K562 (cell line): ENCODE data around the gene CSTPP1. TPM values are rescaled to one million over a fixed set of nuclear protein-coding genes. Genes with fewer than 3 reads are reported as not detected.

Experiments
- BACH1 ChIP-seq: fragments of 200-800 bp; sonication (Bioruptor generic); IDR thresholded peaks from 2 replicates; pipeline ENCODE4 v1.6.1; 2016; ENCODE audit warnings: missing genetic modification characterization, missing compliant biosample characterization
- CHCHD3 ChIP-seq: fragments of 250-450 bp; sonication (Bioruptor Pico); IDR thresholded peaks from 2 replicates; pipeline ENCODE4 v2.1.2; 2022; ENCODE audit warnings: mild to moderate bottlenecking
- DPF2 ChIP-seq: fragments of 450-650 bp; IDR thresholded peaks from 2 replicates; pipeline ENCODE4 v1.6.1; 2016
- IFI16 ChIP-seq: fragments of 250-450 bp; sonication (Bioruptor Pico); IDR thresholded peaks from 2 replicates; pipeline ENCODE4 v2.1.2; 2022; ENCODE audit warnings: mild to moderate bottlenecking, inconsistent platforms
- JUND ChIP-seq, 2 experiments: IDR thresholded peaks; 2 replicates in 1 of 2; 3 replicates in 1 of 2; pipeline ENCODE4 v1.6.1; 2011; ENCODE audit warnings: borderline replicate concordance in 2 of 2, low read depth in 2 of 2, low read length in 2 of 2, improper control_type of control experiment in 1 of 2, missing biosample characterization in 1 of 2, missing genetic modification characterization in 1 of 2, missing genetic modification reagents in 1 of 2
- LARP7 ChIP-seq: fragments of 450-650 bp; IDR thresholded peaks from 2 replicates; pipeline ENCODE4 v1.6.1; 2016
- POLR2B ChIP-seq: fragments of 450-650 bp; IDR thresholded peaks from 2 replicates; pipeline ENCODE4 v1.6.1; 2018; ENCODE audit warnings: low read depth; ENCODE audit not compliant: partially characterized antibody
- RB1 ChIP-seq: fragments of 450-650 bp; IDR thresholded peaks from 2 replicates; pipeline ENCODE4 v1.6.1; 2017; ENCODE audit warnings: low read depth, mild to moderate bottlenecking
- SAP30 ChIP-seq: fragments of 200-600 bp; sonication (generic); IDR thresholded peaks from 2 replicates; pipeline ENCODE4 v1.6.1; 2012; ENCODE audit warnings: borderline replicate concordance, low read depth, mild to moderate bottlenecking, moderate library complexity, low read length, control low read depth, inconsistent platforms; ENCODE audit not compliant: insufficient read depth, poor library complexity, severe bottlenecking
- VEZF1 ChIP-seq: fragments of 200-800 bp; sonication (Bioruptor generic); IDR thresholded peaks from 2 replicates; pipeline ENCODE4 v1.6.1; 2017; ENCODE audit warnings: missing genetic modification characterization, missing compliant biosample characterization
- ZBTB8A ChIP-seq: fragments of 450-650 bp; IDR thresholded peaks from 2 replicates; pipeline ENCODE4 v1.6.1; 2018; ENCODE audit warnings: mild to moderate bottlenecking, moderate library complexity; ENCODE audit not compliant: partially characterized antibody
- ZNF146 ChIP-seq: IDR thresholded peaks from one replicate; pipeline ENCODE4 v1.6.1; 2018; ENCODE audit warnings: missing compliant biosample characterization; ENCODE audit not compliant: unreplicated experiment
- ZNF224 ChIP-seq: sonication (generic); formaldehyde crosslinking; IDR thresholded peaks from 2 replicates; pipeline ENCODE4 v1.8.0; 2022; ENCODE audit warnings: mild to moderate bottlenecking, missing genetic modification reagents
- ZNF253 ChIP-seq: fragments of 250-450 bp; sonication (Bioruptor Pico); conservative IDR thresholded peaks from 2 replicates; pipeline ENCODE4 v1.6.1; 2021; ENCODE audit warnings: mild to moderate bottlenecking
- ZNF398 ChIP-seq: fragments of 250-450 bp; sonication (Bioruptor Pico); IDR thresholded peaks from 2 replicates; pipeline ENCODE4 v1.8.0; 2021; ENCODE audit warnings: moderate library complexity, mild to moderate bottlenecking, inconsistent platforms
- ZNF583 ChIP-seq: fragments of 250-450 bp; sonication (Bioruptor Pico); IDR thresholded peaks from 2 replicates; pipeline ENCODE4 v1.4.0; 2020
- polyA plus RNA-seq, 8 experiments: library from polyadenylated mRNA; depleted of rRNA in 4 of 8; stranded (reverse) in 5 of 8; unstranded in 3 of 8; fragments of >200 nt; fragmentation: Nextera tagmentation in 2 of 8; fragmentation: Illumina TruSeq in 1 of 8; extraction: Ambion mirVana in 2 of 8; extraction: Trizol in 1 of 8; gene quantifications; 2 replicates each; pipeline versions ENCODE4 v1.2.1 to v1.2.3, GENCODE V29; 2011 to 2014; ENCODE audit warnings: inconsistent platforms in 1 of 8, missing spikeins in 1 of 8
- total RNA-seq, 7 experiments: library from RNA; depleted of rRNA in 6 of 7; stranded (reverse); fragments of >200 nt in 6 of 7; fragmentation: Illumina TruSeq in 2 of 7; extraction: Trizol in 2 of 7; gene quantifications; 2 replicates each; pipeline versions ENCODE4 v1.2.1 to v1.2.3, GENCODE V29; 2011 to 2021; ENCODE audit warnings: low replicate concordance in 1 of 7
- TF ChIP-seq, protein P1 (sequence below), 2 experiments: fragments of 150-350 bp in 1 of 2; IDR thresholded peaks; 2 replicates each; pipeline ENCODE4 v1.6.1; 2012 to 2016; ENCODE audit warnings: low read depth in 2 of 2, low read length in 2 of 2, mild to moderate bottlenecking in 1 of 2, moderate library complexity in 1 of 2
- TF ChIP-seq, protein P2 (sequence below): IDR thresholded peaks from 2 replicates; pipeline ENCODE4 v1.6.1; 2011; ENCODE audit warnings: borderline replicate concordance, low read depth, mild to moderate bottlenecking, moderate library complexity, low read length; ENCODE audit not compliant: insufficient read depth, poor library complexity, severe bottlenecking

The CSTPP1 gene
- total and polyA plus RNA-seq, 9 of the 15 experiments (the other 6 are each of a cell fraction or from before 2014, with no cell fraction given) = 6.5 to 17.8 (median 9.2) TPM

DNA sequence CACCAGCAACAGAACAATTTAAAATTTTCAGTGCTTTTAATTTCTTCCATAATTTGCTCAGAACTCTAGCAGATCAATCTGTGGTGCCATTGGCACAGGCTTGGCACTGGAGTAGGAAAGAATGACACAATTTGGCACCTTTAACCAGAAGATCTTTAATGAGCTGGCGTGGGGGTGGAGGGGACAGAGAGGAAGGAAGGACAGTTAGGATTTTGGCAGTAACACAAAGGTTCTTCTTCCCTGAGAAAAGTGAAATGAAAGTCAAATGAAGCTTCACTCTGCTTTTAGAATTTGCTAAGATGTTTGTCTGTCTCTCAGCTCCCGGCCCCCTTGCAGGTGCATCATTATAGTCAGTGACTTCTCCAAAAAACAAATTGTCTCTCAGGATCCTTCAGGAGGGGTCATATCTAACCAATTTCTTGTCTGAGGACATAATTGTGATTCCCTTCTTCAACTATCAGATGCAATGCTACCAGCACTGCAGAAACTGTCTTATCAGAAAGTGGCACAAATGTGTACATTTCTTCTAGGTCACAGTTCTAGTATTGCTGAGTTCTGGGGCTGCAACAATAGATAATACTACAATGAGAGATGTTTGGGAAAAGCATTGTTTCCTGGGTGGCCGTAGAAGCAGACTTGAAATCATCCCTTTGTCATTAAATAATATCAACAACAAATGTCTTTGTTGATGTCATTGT is 66.8 kb downstream of the CSTPP1 start (continued):
- no peak for TF ChIP-seq ZNF583
- TF ChIP-seq, protein P1, sequence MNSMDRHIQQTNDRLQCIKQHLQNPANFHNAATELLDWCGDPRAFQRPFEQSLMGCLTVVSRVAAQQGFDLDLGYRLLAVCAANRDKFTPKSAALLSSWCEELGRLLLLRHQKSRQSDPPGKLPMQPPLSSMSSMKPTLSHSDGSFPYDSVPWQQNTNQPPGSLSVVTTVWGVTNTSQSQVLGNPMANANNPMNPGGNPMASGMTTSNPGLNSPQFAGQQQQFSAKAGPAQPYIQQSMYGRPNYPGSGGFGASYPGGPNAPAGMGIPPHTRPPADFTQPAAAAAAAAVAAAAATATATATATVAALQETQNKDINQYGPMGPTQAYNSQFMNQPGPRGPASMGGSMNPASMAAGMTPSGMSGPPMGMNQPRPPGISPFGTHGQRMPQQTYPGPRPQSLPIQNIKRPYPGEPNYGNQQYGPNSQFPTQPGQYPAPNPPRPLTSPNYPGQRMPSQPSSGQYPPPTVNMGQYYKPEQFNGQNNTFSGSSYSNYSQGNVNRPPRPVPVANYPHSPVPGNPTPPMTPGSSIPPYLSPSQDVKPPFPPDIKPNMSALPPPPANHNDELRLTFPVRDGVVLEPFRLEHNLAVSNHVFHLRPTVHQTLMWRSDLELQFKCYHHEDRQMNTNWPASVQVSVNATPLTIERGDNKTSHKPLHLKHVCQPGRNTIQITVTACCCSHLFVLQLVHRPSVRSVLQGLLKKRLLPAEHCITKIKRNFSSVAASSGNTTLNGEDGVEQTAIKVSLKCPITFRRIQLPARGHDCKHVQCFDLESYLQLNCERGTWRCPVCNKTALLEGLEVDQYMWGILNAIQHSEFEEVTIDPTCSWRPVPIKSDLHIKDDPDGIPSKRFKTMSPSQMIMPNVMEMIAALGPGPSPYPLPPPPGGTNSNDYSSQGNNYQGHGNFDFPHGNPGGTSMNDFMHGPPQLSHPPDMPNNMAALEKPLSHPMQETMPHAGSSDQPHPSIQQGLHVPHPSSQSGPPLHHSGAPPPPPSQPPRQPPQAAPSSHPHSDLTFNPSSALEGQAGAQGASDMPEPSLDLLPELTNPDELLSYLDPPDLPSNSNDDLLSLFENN (IDR thresholded peaks at IDR 0.05; ENCODE audit: low read depth in 2 of 2, low read length in 2 of 2) = peak in 1 of 2 experiments; percentile 54; a peak in 1 of 4 replicates
- TF ChIP-seq BACH1 (tag) = no peak
- TF ChIP-seq ZBTB8A = no peak
- 0 out of 2 replicates have a peak, but pooled peaks have one; percentile 3 for TF ChIP-seq RB1
- no peak for TF ChIP-seq ZNF224 (CRISPR knock-in tag)
- no peak for TF ChIP-seq POLR2B
- TF ChIP-seq DPF2 = peak; percentile 79; the same call in 1 of the 2 replicates
- no peak for TF ChIP-seq ZNF253
- TF ChIP-seq, protein P2, sequence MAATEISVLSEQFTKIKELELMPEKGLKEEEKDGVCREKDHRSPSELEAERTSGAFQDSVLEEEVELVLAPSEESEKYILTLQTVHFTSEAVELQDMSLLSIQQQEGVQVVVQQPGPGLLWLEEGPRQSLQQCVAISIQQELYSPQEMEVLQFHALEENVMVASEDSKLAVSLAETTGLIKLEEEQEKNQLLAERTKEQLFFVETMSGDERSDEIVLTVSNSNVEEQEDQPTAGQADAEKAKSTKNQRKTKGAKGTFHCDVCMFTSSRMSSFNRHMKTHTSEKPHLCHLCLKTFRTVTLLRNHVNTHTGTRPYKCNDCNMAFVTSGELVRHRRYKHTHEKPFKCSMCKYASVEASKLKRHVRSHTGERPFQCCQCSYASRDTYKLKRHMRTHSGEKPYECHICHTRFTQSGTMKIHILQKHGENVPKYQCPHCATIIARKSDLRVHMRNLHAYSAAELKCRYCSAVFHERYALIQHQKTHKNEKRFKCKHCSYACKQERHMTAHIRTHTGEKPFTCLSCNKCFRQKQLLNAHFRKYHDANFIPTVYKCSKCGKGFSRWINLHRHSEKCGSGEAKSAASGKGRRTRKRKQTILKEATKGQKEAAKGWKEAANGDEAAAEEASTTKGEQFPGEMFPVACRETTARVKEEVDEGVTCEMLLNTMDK = no peak
- peak; percentile 30; the same call in 1 of the 2 replicates for TF ChIP-seq VEZF1 (CRISPR knock-in tag)
- no peak for TF ChIP-seq LARP7
- TF ChIP-seq ZNF146 (CRISPR knock-in tag) = no peak
- no peak for TF ChIP-seq IFI16 (CRISPR knock-in tag)
- TF ChIP-seq CHCHD3 (CRISPR knock-in tag) = no peak
- TF ChIP-seq SAP30 = no peak
- no peak for TF ChIP-seq ZNF398 (CRISPR knock-in tag)
- no peak for TF ChIP-seq JUND (IDR thresholded peaks at IDR 0.05; ENCODE audit: borderline replicate concordance, low read depth, low read length)
- peak; percentile 58; the same call in 2 of the 3 replicates for TF ChIP-seq JUND (tag; IDR thresholded peaks at IDR 0.05; ENCODE audit: borderline replicate concordance, low read depth, low read length)
